HEK293 (cell line): Measurements from ENCODE around the gene ZNF579.

Source experiments
- KLF16 ChIP-seq: fragments of 450-650 bp; formaldehyde crosslinking; IDR thresholded peaks from 2 replicates; pipeline ENCODE4 v1.5.1; 2017; ENCODE audit warnings: missing biosample characterization, missing genetic modification characterization
- MYNN ChIP-seq: fragments of 450-650 bp; formaldehyde crosslinking; IDR thresholded peaks from 2 replicates; pipeline ENCODE4 v1.5.1; 2016; ENCODE audit warnings: missing biosample characterization, missing genetic modification characterization, borderline replicate concordance
- MZF1 ChIP-seq: fragments of 450-650 bp; formaldehyde crosslinking; IDR thresholded peaks from 2 replicates; pipeline ENCODE4 v1.5.1; 2017; ENCODE audit warnings: missing biosample characterization, missing genetic modification characterization, borderline replicate concordance
- PRDM1 ChIP-seq: fragments of 450-650 bp; formaldehyde crosslinking; IDR thresholded peaks from 2 replicates; pipeline ENCODE4; 2016; ENCODE audit warnings: missing biosample characterization, missing genetic modification characterization
- REPIN1 ChIP-seq: fragments of 450-650 bp; formaldehyde crosslinking; IDR thresholded peaks from 2 replicates; pipeline ENCODE4 v1.5.1; 2017; ENCODE audit warnings: missing biosample characterization, missing genetic modification characterization, low read depth
- SCRT1 ChIP-seq: fragments of 450-650 bp; formaldehyde crosslinking; IDR thresholded peaks from 2 replicates; pipeline ENCODE4 v1.5.1; 2016; ENCODE audit warnings: missing biosample characterization, missing genetic modification characterization, borderline replicate concordance
- SP7 ChIP-seq: fragments of 450-650 bp; formaldehyde crosslinking; IDR thresholded peaks from 2 replicates; pipeline ENCODE4 v1.5.1; 2016; ENCODE audit warnings: missing biosample characterization, missing genetic modification characterization
- TCF7L2 ChIP-seq: IDR thresholded peaks from 2 replicates; pipeline ENCODE4 v1.6.1; 2011; ENCODE audit warnings: low read depth, mild to moderate bottlenecking, inconsistent platforms, low read length, moderate library complexity, borderline replicate concordance
- ZBTB10 ChIP-seq: fragments of 450-650 bp; formaldehyde crosslinking; IDR thresholded peaks from 2 replicates; pipeline ENCODE4 v1.5.1; 2016; ENCODE audit warnings: missing biosample characterization, missing genetic modification characterization
- ZEB2 ChIP-seq: fragments of 450-650 bp; formaldehyde crosslinking; IDR thresholded peaks from 2 replicates; pipeline ENCODE4 v1.5.1; 2016; ENCODE audit warnings: missing biosample characterization, missing genetic modification characterization
- ZNF112 ChIP-seq: fragments of 450-650 bp; formaldehyde crosslinking; IDR thresholded peaks from 2 replicates; pipeline ENCODE4 v1.5.0; 2017; ENCODE audit warnings: missing biosample characterization, missing genetic modification characterization
- ZNF174 ChIP-seq: fragments of 450-650 bp; formaldehyde crosslinking; IDR thresholded peaks from 2 replicates; pipeline ENCODE4 v1.5.0; 2017; ENCODE audit warnings: missing biosample characterization, mild to moderate bottlenecking, missing genetic modification characterization
- ZNF18 ChIP-seq: fragments of 450-650 bp; formaldehyde crosslinking; IDR thresholded peaks from 2 replicates; pipeline ENCODE4 v1.5.1; 2016; ENCODE audit warnings: missing biosample characterization, missing genetic modification characterization
- ZNF23 ChIP-seq: fragments of 450-650 bp; formaldehyde crosslinking; IDR thresholded peaks from 2 replicates; pipeline ENCODE4 v1.5.1; 2016; ENCODE audit warnings: missing biosample characterization, missing genetic modification characterization, borderline replicate concordance
- ZNF24 ChIP-seq: fragments of 450-650 bp; formaldehyde crosslinking; IDR thresholded peaks from 2 replicates; pipeline ENCODE4 v1.5.1; 2016; ENCODE audit warnings: missing biosample characterization, missing genetic modification characterization
- ZNF248 ChIP-seq: fragments of 450-650 bp; formaldehyde crosslinking; IDR thresholded peaks from 2 replicates; pipeline ENCODE4 v1.5.1; 2017; ENCODE audit warnings: missing biosample characterization, missing genetic modification characterization
- ZNF26 ChIP-seq: fragments of 450-650 bp; formaldehyde crosslinking; IDR thresholded peaks from 2 replicates; pipeline ENCODE4 v1.5.1; 2016; ENCODE audit warnings: missing biosample characterization, missing genetic modification characterization
- ZNF335 ChIP-seq: fragments of 450-650 bp; formaldehyde crosslinking; conservative IDR thresholded peaks from 2 replicates; pipeline ENCODE4 v1.5.1; 2016; ENCODE audit warnings: missing biosample characterization, missing genetic modification characterization
- ZNF366 ChIP-seq: fragments of 450-650 bp; formaldehyde crosslinking; conservative IDR thresholded peaks from 2 replicates; pipeline ENCODE4 v1.5.1; 2016; ENCODE audit warnings: missing biosample characterization, missing genetic modification characterization
- ZNF391 ChIP-seq: fragments of 450-650 bp; formaldehyde crosslinking; IDR thresholded peaks from 2 replicates; pipeline ENCODE4 v1.5.1; 2016; ENCODE audit warnings: low read depth, missing biosample characterization, missing genetic modification characterization, borderline replicate concordance
- ZNF398 ChIP-seq: fragments of 450-650 bp; formaldehyde crosslinking; IDR thresholded peaks from 2 replicates; pipeline ENCODE4 v1.5.1; 2017; ENCODE audit warnings: missing biosample characterization, missing genetic modification characterization
- ZNF423 ChIP-seq: fragments of 450-650 bp; formaldehyde crosslinking; IDR thresholded peaks from 2 replicates; pipeline ENCODE4 v1.5.1; 2016; ENCODE audit warnings: missing biosample characterization, missing genetic modification characterization
- ZNF449 ChIP-seq: fragments of 450-650 bp; formaldehyde crosslinking; IDR thresholded peaks from 2 replicates; pipeline ENCODE4 v1.5.1; 2017; ENCODE audit warnings: missing biosample characterization, mild to moderate bottlenecking, missing genetic modification characterization, moderate library complexity
- ZNF48 ChIP-seq: fragments of 450-650 bp; formaldehyde crosslinking; IDR thresholded peaks from 2 replicates; pipeline ENCODE4 v1.5.1; 2016; ENCODE audit warnings: missing biosample characterization, missing genetic modification characterization
- ZNF501 ChIP-seq: fragments of 450-650 bp; formaldehyde crosslinking; IDR thresholded peaks from 2 replicates; pipeline ENCODE4 v1.5.1; 2016; ENCODE audit warnings: missing biosample characterization, missing genetic modification characterization
- ZNF561 ChIP-seq: fragments of 450-650 bp; IDR thresholded peaks from 2 replicates; pipeline ENCODE4 v1.5.1; 2018; ENCODE audit warnings: missing biosample characterization, missing genetic modification characterization, borderline replicate concordance
- ZNF776 ChIP-seq: fragments of 450-650 bp; formaldehyde crosslinking; IDR thresholded peaks from 2 replicates; pipeline ENCODE4 v1.5.0; 2017; ENCODE audit warnings: missing biosample characterization, missing genetic modification characterization, borderline replicate concordance
- ZSCAN16 ChIP-seq: fragments of 450-650 bp; formaldehyde crosslinking; IDR thresholded peaks from 2 replicates; pipeline ENCODE4 v1.5.1; 2016; ENCODE audit warnings: missing biosample characterization, missing genetic modification characterization
- TF ChIP-seq, protein P1 (sequence below): fragments of 450-650 bp; formaldehyde crosslinking; IDR thresholded peaks from 2 replicates; pipeline ENCODE4 v1.5.1; 2016; ENCODE audit warnings: missing biosample characterization, missing genetic modification characterization

Gene ZNF579

GRCh38 chr19:55586976-55587668, 6.5 kb upstream of the ZNF579 start (continued):
- TF ChIP-seq REPIN1 (tag by site-specific recombination) (no peak), ZNF398 (tag by site-specific recombination) (peak; percentile 64), ZNF248 (tag by site-specific recombination) (no peak), ZNF26 (no peak), ZNF18 (tag by site-specific recombination) (peak; percentile 40; the same call in 1 of the 2 replicates), ZNF423 (no peak), ZSCAN16 (no peak), ZNF24 (tag by site-specific recombination) (no peak), ZNF391 (tag by site-specific recombination) (no peak), ZNF23 (tag by site-specific recombination) (no peak), TCF7L2 (no peak), ZNF776 (tag by site-specific recombination) (no peak), MYNN (no peak), SP7 (peak; percentile 80), MZF1 (no peak), ZNF561 (tag by site-specific recombination) (peak; percentile 48), SCRT1 (tag by site-specific recombination) (no peak), PRDM1 (tag by site-specific recombination) (0 out of 2 replicates have a peak, but pooled peaks have one; percentile 16), ZNF112 (tag by site-specific recombination) (no peak), KLF16 (tag by site-specific recombination) (peak; percentile 39; the same call in 1 of the 2 replicates), ZEB2 (tag by site-specific recombination) (peak; percentile 41; the same call in 1 of the 2 replicates), ZNF174 (tag by site-specific recombination) (no peak), ZNF335 (peak; percentile 90), ZNF366 (tag by site-specific recombination) (peak; percentile 43; the same call in 1 of the 2 replicates), ZNF449 (no peak), ZBTB10 (0 out of 2 replicates have a peak, but pooled peaks have one; percentile 44), ZNF501 (tag by site-specific recombination) (no peak), ZNF48 (tag by site-specific recombination) (no peak)
- TF ChIP-seq, protein P1, sequence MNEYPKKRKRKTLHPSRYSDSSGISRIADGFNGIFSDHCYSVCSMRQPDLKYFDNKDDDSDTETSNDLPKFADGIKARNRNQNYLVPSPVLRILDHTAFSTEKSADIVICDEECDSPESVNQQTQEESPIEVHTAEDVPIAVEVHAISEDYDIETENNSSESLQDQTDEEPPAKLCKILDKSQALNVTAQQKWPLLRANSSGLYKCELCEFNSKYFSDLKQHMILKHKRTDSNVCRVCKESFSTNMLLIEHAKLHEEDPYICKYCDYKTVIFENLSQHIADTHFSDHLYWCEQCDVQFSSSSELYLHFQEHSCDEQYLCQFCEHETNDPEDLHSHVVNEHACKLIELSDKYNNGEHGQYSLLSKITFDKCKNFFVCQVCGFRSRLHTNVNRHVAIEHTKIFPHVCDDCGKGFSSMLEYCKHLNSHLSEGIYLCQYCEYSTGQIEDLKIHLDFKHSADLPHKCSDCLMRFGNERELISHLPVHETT (tag by site-specific recombination): no peak
